ENCODE data around the gene SLC22A31. TPM values are rescaled to one million over a fixed set of nuclear protein-coding genes. Genes with fewer than 3 reads are reported as not detected.

Gene SLC22A31
- total and polyA plus RNA-seq, 2 donors (not counting 3 experiments of a cell fraction or from before 2014, with no cell fraction given) = 1.0 TPM; not detected in 1

GRCh38 chr16:89197633-89198416 lies 2.5 kb downstream of the SLC22A31 start:
- no TSS peak for BruUV-seq (replicated peaks)
- Histone ChIP-seq H3K9me3 (replicated peaks; ENCODE audit: control insufficient read depth, insufficient read depth, low read length) (no peaks in the 10 kb centered on the region), H3K27ac (ENCODE audit: insufficient read depth, low read depth, low read length) (no peak overlapping the region), H3K9ac (replicated peaks; ENCODE audit: extremely low read depth, insufficient read depth, low read length) (no peak overlapping the region), H4K20me1 (replicated peaks; ENCODE audit: control insufficient read depth, extremely low read depth, insufficient read depth, low read length) (no peaks in the 10 kb centered on the region), H3K36me3 (ENCODE audit: control insufficient read depth in 2 of 2, extremely low read depth in 1 of 2, insufficient read depth in 2 of 2, low read length in 2 of 2) (no peaks in the 10 kb centered on the region), H3K9me1 (replicated peaks; ENCODE audit: control insufficient read depth, extremely low read depth, insufficient read depth, low read length) (no peaks in the 10 kb centered on the region), H2AFZ (ENCODE audit: low read depth, low read length) (no peak overlapping the region), H3K4me2 (ENCODE audit: insufficient read depth, low read length) (no peak overlapping the region), H3K27me3 (ENCODE audit: control insufficient read depth in 2 of 2, insufficient read depth in 2 of 2, low read length in 2 of 2) (peaks cover 17 to 24% of the 10 kb centered on the region in 2 experiments), H3K4me1 (ENCODE audit: control insufficient read depth, extremely low read depth, insufficient read depth, low read length) (no peaks in the 10 kb centered on the region), H3K4me3 (replicated peaks in 1 of 3; ENCODE audit: insufficient read depth in 1 of 3, low read depth in 1 of 3, low read length in 3 of 3) (no peak overlapping the region), H3K79me2 (ENCODE audit: control insufficient read depth, insufficient read depth, low read length) (no peaks in the 10 kb centered on the region)
- dilution Hi-C loops (cut with MboI; ENCODE audit: extremely low pct_ligation_motif_present, low sequenced_read_pairs) = no loop called here
- no peak for FAIRE-seq
- TF ChIP-seq, protein P1, sequence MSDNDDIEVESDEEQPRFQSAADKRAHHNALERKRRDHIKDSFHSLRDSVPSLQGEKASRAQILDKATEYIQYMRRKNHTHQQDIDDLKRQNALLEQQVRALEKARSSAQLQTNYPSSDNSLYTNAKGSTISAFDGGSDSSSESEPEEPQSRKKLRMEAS (IDR thresholded peaks at IDR 0.05; ENCODE audit: insufficient read depth, insufficient read length) = no peak
- TF ChIP-seq GATA2 (IDR thresholded peaks at IDR 0.05; ENCODE audit: insufficient read depth, insufficient read length, low read depth, low read length) (no peak), POLR2A (IDR thresholded peaks at IDR 0.05; ENCODE audit: low read depth, low read length) (no peak), CTCF (IDR thresholded peaks at IDR 0.05; ENCODE audit: extremely low read depth in 1 of 2, insufficient read depth in 1 of 2, low read depth in 1 of 2, low read length in 2 of 2) (no peak), JUN (IDR thresholded peaks at IDR 0.05; ENCODE audit: borderline replicate concordance, insufficient read depth, insufficient read length, low read depth) (no peak), POLR2AphosphoS5 (IDR thresholded peaks at IDR 0.05; ENCODE audit: insufficient read depth, low read depth, low read length) (no peak), MYC (IDR thresholded peaks at IDR 0.05; ENCODE audit: low read depth, low read length) (no peak), FOS (IDR thresholded peaks at IDR 0.05; ENCODE audit: borderline replicate concordance, insufficient read depth, low read length) (no peak), EZH2 (IDR thresholded peaks at IDR 0.05; ENCODE audit: borderline replicate concordance, low read depth, low read length, severe bottlenecking) (no peak)
- CTCF ChIA-PET = no interaction called here
- intact Hi-C loops (cut with micrococcal nuclease) = no loop called here
- DNase-seq (ENCODE audit: low read depth, low spot score) = no peak
- POLR2A ChIA-PET = no interaction called here

All from endothelial cell of umbilical vein (primary cell).